Loucy (cell line): ENCODE measurements around the gene SLC43A2.

Experiments used
- H2AFZ ChIP-seq: fragments of 200-600 bp; sonication (generic); 2 replicates; pipeline ENCODE4 v1.6.0; 2016; ENCODE audit warnings: antibody characterized with exemption, mild to moderate bottlenecking, low read length, moderate library complexity
- H3F3A ChIP-seq: fragments of 200-600 bp; 2 replicates; pipeline ENCODE4 v1.6.0; 2016; ENCODE audit warnings: antibody characterized with exemption, low read depth, mild to moderate bottlenecking
- H3K27me3 ChIP-seq: fragments of 200-600 bp; sonication (generic); 2 replicates; pipeline ENCODE4 v1.6.1; 2014; ENCODE audit warnings: low read length, mild to moderate bottlenecking; ENCODE audit not compliant: insufficient read depth, poor library complexity, severe bottlenecking
- H3K36me3 ChIP-seq: fragments of 200-600 bp; sonication (generic); 2 replicates; pipeline ENCODE4 v1.6.1; 2016; ENCODE audit warnings: low read length; ENCODE audit not compliant: insufficient read depth
- H3K4me1 ChIP-seq: fragments of 200-600 bp; sonication (generic); 2 replicates; pipeline ENCODE4 v1.5.1; 2014; ENCODE audit warnings: low read length, mild to moderate bottlenecking; ENCODE audit not compliant: insufficient read depth, poor library complexity, severe bottlenecking
- H3K4me2 ChIP-seq: fragments of 200-600 bp; sonication (generic); 2 replicates; pipeline ENCODE4 v1.6.0; 2014; ENCODE audit warnings: antibody characterized with exemption, low read length, low read depth, mild to moderate bottlenecking; ENCODE audit not compliant: poor library complexity, severe bottlenecking
- H3K4me3 ChIP-seq: fragments of 200-600 bp; sonication (generic); 2 replicates; pipeline ENCODE4 v1.5.1; 2014; ENCODE audit warnings: low read length, mild to moderate bottlenecking, mixed read lengths; ENCODE audit not compliant: poor library complexity, severe bottlenecking
- H3K79me2 ChIP-seq: fragments of 200-600 bp; sonication (generic); 2 replicates; pipeline ENCODE4 v1.6.1; 2014; ENCODE audit warnings: low read length; ENCODE audit not compliant: insufficient read depth
- H3K9ac ChIP-seq: fragments of 200-600 bp; sonication (generic); 2 replicates; pipeline ENCODE4 v1.6.0; 2014; ENCODE audit warnings: mild to moderate bottlenecking, low read depth, low read length, moderate library complexity; ENCODE audit not compliant: poor library complexity, severe bottlenecking
- H3K9me2 ChIP-seq: fragments of 200-600 bp; sonication (generic); replicated peaks from 2 replicates; pipeline ENCODE4 v1.6.1; 2016; ENCODE audit warnings: low read depth, low read length, mixed read lengths
- H3K9me3 ChIP-seq: fragments of 200-600 bp; sonication (generic); 2 replicates; pipeline ENCODE4 v1.6.1; 2014; ENCODE audit warnings: mild to moderate bottlenecking, antibody characterized with exemption, low read length, low read depth; ENCODE audit not compliant: insufficient read depth
- H4K20me1 ChIP-seq: fragments of 200-600 bp; sonication (generic); 2 replicates; pipeline ENCODE4 v1.6.0; 2014; ENCODE audit warnings: antibody characterized with exemption, low read length, mild to moderate bottlenecking; ENCODE audit not compliant: insufficient read depth, poor library complexity, severe bottlenecking
- EZH2phosphoT487 ChIP-seq: fragments of 200-600 bp; IDR thresholded peaks from 2 replicates; pipeline ENCODE4 v1.6.1; 2018; ENCODE audit warnings: antibody characterized with exemption, mild to moderate bottlenecking, moderate library complexity, borderline replicate concordance
- TF ChIP-seq, protein P1 (sequence below): fragments of 200-600 bp; sonication (generic); conservative IDR thresholded peaks from 2 replicates; pipeline ENCODE4 v1.5.1; 2014; ENCODE audit warnings: mild to moderate bottlenecking, antibody characterized with exemption, low read length

The SLC43A2 gene

DNA sequence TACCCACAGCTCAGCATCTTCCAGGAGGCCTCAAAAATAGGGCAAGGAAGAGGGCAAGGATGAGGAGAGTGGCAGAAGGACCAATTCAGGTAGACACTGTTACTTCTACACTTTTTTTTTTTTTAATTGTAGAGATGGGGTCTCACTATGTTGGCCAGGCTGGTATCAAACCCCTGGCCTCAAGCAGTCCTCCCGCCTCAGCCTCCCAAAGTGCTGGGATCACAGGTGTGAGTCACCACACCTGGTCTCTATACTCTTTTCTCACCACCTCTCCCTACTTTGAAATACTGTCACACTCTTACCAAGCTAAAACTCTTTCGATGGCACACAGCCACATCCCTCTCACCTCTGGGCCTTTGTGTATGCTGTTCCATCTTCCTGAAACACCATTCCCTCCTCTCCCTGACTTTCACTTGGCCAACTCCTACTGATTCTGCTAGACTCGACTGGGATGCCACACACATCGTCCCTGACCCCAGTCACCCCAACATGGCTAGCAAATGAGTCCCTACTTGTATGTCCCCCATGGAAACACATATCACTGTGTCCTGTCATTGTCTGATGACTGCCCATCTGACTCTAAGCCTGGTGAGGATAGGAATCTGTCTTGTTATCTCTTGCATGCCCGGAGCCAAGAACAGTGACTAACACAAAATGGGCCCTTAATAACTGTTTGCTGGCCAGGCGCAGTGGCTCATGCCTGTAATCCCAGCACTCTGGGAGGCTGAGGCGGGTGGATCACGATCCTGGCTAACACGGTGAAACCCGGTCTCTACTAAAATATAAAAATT lies 7.2 kb upstream of the SLC43A2 start:
- Histone ChIP-seq H3K79me2 (no peaks in the 10 kb centered on the region), H3K9me3 (no peaks in the 10 kb centered on the region), H3K4me3 (no peak overlapping the region), H3F3A (no peaks in the 10 kb centered on the region), H3K27me3 (no peaks in the 10 kb centered on the region), H3K9ac (no peak overlapping the region), H3K4me1 (no peaks in the 10 kb centered on the region), H3K9me2 (no peaks in the 10 kb centered on the region), H4K20me1 (no peaks in the 10 kb centered on the region), H3K4me2 (no peak overlapping the region), H2AFZ (no peak overlapping the region), H3K36me3 (no peaks in the 10 kb centered on the region)
- TF ChIP-seq, protein P1, sequence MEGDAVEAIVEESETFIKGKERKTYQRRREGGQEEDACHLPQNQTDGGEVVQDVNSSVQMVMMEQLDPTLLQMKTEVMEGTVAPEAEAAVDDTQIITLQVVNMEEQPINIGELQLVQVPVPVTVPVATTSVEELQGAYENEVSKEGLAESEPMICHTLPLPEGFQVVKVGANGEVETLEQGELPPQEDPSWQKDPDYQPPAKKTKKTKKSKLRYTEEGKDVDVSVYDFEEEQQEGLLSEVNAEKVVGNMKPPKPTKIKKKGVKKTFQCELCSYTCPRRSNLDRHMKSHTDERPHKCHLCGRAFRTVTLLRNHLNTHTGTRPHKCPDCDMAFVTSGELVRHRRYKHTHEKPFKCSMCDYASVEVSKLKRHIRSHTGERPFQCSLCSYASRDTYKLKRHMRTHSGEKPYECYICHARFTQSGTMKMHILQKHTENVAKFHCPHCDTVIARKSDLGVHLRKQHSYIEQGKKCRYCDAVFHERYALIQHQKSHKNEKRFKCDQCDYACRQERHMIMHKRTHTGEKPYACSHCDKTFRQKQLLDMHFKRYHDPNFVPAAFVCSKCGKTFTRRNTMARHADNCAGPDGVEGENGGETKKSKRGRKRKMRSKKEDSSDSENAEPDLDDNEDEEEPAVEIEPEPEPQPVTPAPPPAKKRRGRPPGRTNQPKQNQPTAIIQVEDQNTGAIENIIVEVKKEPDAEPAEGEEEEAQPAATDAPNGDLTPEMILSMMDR: no peak
- no peak for TF ChIP-seq EZH2phosphoT487

DNA sequence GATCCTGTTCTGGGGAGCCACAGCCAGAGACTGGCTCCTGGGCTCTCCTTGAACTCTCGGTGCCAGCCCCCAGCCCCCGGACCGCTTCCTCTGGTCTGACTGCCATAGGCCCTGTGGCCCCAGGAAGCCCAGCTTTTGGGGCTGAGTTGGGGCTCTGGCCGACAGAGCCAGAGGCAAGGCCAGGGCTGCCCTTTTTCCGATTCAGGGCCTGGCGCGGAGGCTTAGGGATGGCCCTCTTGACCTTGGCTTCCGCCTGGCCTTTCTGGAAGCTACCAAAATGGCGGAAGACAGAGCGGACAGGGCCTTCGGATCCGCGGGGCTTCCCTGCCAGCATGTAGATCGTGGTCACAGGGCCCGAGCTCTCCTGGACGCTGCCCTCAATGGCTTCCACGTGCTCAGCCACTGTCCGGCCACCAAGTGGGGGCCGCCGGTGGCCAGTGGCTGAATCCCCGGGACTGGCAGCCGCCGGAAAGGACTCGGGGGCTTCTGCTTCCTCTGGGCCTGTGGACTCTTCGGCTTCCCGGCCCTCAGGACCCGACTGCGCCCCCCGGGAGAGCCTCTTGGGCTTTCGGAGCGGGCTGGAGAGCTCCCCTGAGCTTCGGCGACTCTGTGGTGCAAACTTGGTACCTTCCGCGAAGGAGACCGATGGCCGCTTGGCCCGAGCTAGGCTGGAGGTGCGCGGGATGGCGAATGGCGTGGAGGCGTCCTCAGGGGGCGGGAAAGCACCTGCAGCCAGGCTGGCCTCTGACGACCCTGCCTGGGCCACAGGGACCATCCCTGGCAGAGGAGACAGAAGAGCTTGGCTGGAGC lies 6.4 kb upstream of the SLC43A2 start:
- no peaks in the 10 kb centered on the region for H3K4me1 ChIP-seq
- H3K9me2 ChIP-seq: no peaks in the 10 kb centered on the region
- no peaks in the 10 kb centered on the region for H4K20me1 ChIP-seq
- H2AFZ ChIP-seq: no peak overlapping the region
- H3F3A ChIP-seq: no peaks in the 10 kb centered on the region
- TF ChIP-seq, protein P1: no peak
- no peak for TF ChIP-seq EZH2phosphoT487
- H3K79me2 ChIP-seq: no peaks in the 10 kb centered on the region
- no peak overlapping the region for H3K4me2 ChIP-seq
- H3K36me3 ChIP-seq: no peaks in the 10 kb centered on the region
- no peaks in the 10 kb centered on the region for H3K27me3 ChIP-seq
- no peaks in the 10 kb centered on the region for H3K9me3 ChIP-seq
- no peak overlapping the region for H3K4me3 ChIP-seq
- H3K9ac ChIP-seq: no peak overlapping the region

DNA sequence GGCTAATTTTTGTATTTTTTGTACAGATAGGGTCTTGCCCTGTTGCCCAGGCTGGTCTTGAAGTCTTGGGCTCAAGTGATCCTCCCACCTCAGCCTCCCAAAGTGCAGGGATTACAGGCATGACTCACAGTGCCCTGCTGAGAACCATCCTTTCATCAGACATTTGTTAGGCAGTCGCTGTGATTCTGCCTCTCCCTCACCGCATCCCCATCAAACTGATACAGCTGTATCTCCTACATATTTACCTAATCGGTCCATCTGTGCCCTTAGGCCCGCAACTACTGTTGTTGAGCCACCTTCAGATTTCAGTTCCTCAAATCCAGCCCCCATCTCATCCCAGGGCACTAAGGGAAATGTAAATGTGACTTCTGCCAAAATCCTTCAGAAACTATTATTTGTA lies 2.0 kb upstream of the SLC43A2 start:
- H3F3A ChIP-seq: peaks cover 3% of the 10 kb centered on the region; the same call in 1 of the 2 replicates
- no peak overlapping the region for H3K4me3 ChIP-seq
- H3K36me3 ChIP-seq: no peaks in the 10 kb centered on the region
- no peaks in the 10 kb centered on the region for H3K9me3 ChIP-seq
- no peak overlapping the region for H2AFZ ChIP-seq
- no peak for TF ChIP-seq EZH2phosphoT487
- TF ChIP-seq, protein P1: no peak
- H3K79me2 ChIP-seq: peaks cover 25% of the 10 kb centered on the region; the same call in 1 of the 2 replicates
- H3K4me2 ChIP-seq: no peak overlapping the region
- H3K9ac ChIP-seq: no peak overlapping the region
- no peaks in the 10 kb centered on the region for H3K27me3 ChIP-seq
- peaks cover 30% of the 10 kb centered on the region for H3K4me1 ChIP-seq
- H3K9me2 ChIP-seq: no peaks in the 10 kb centered on the region
- H4K20me1 ChIP-seq: no peaks in the 10 kb centered on the region
